IMR-90 (cell line): ENCODE results near the gene ERBB4. TPM values are rescaled to one million over a fixed set of nuclear protein-coding genes. Genes with fewer than 3 reads are reported as not detected.

ENCODE experiments used
- ATAC-seq: fragments of 200-7000 bp; cut with Tn5 transposase; 2 replicates; pipeline ENCODE4 v1.9.1; 2020; ENCODE audit warnings: low read depth, mild to moderate bottlenecking, moderate library complexity
- BruUV-seq: library from RNA; stranded (reverse); fragments of 400-500 nt; replicated peaks from 2 replicates; lab custom pipeline; 2021; lab: Mats Ljungman, UMichigan
- CTCF ChIA-PET: fragments of 300-600 bp; formaldehyde crosslinking; extraction: SDS; loops from one replicate; lab custom pipeline; 2021; ENCODE audit warnings: antibody characterized with exemption; lab: Yijun Ruan, JAX
- POLR2A ChIA-PET: fragments of 300-600 bp; sonication (Branson Sonifier 250); formaldehyde crosslinking; loops from one replicate; lab custom pipeline; 2022; ENCODE audit warnings: antibody characterized with exemption; ENCODE audit not compliant: unreplicated experiment; lab: Charles Lee
- DNase-seq: peaks from one replicate; pipeline ENCODE4 v3.0.0; 2013
- H2AFZ ChIP-seq: replicated peaks from 2 replicates; pipeline ENCODE3; 2013; ENCODE audit warnings: low read length, mild to moderate bottlenecking; ENCODE audit not compliant: poor library complexity
- H2AK5ac ChIP-seq: 2 replicates; pipeline ENCODE4 v1.6.1; 2013; ENCODE audit warnings: low read depth, low read length, inconsistent platforms
- H2AK9ac ChIP-seq: replicated peaks from 2 replicates; pipeline ENCODE3; 2013; ENCODE audit warnings: mild to moderate bottlenecking, low read depth, low read length, moderate library complexity; ENCODE audit not compliant: poor library complexity
- H2BK120ac ChIP-seq: 2 replicates; pipeline ENCODE4 v1.6.1; 2013; ENCODE audit warnings: low read depth, low read length, inconsistent platforms
- H2BK15ac ChIP-seq: 3 replicates; pipeline ENCODE4 v1.6.1; 2013; ENCODE audit warnings: low read depth, low read length, inconsistent platforms
- H2BK20ac ChIP-seq: 2 replicates; pipeline ENCODE4 v1.6.1; 2013; ENCODE audit warnings: low read depth, mild to moderate bottlenecking, inconsistent platforms, low read length, moderate library complexity
- H2BK5ac ChIP-seq: 2 replicates; pipeline ENCODE4 v1.6.1; 2013; ENCODE audit warnings: mild to moderate bottlenecking, low read depth, low read length, inconsistent platforms; ENCODE audit not compliant: poor library complexity, severe bottlenecking
- H3K14ac ChIP-seq: replicated peaks from 2 replicates; pipeline ENCODE4 v1.6.1; 2013; ENCODE audit warnings: low read depth, low read length, inconsistent platforms
- H3K18ac ChIP-seq: 2 replicates; pipeline ENCODE4 v1.6.1; 2013; ENCODE audit warnings: low read depth, low read length, control low read depth
- H3K23ac ChIP-seq: 2 replicates; pipeline ENCODE4 v1.6.1; 2013; ENCODE audit warnings: low read depth, low read length, inconsistent platforms
- H3K27ac ChIP-seq: 2 replicates; pipeline ENCODE4 v1.5.1; 2013; ENCODE audit warnings: mild to moderate bottlenecking, control low read depth, low read length; ENCODE audit not compliant: insufficient read depth
- H3K27me3 ChIP-seq: 2 replicates; pipeline ENCODE4 v1.6.1; 2013; ENCODE audit warnings: low read length; ENCODE audit not compliant: control insufficient read depth, insufficient read depth
- H3K36me3 ChIP-seq: 2 replicates; pipeline ENCODE4 v1.6.1; 2013; ENCODE audit warnings: low read length, mixed read lengths; ENCODE audit not compliant: control insufficient read depth, insufficient read depth
- H3K4ac ChIP-seq: 2 replicates; pipeline ENCODE4 v1.6.1; 2013; ENCODE audit warnings: low read depth, low read length, inconsistent platforms
- H3K4me1 ChIP-seq: 2 replicates; pipeline ENCODE4 v1.6.1; 2013; ENCODE audit warnings: low read length, mixed read lengths; ENCODE audit not compliant: control insufficient read depth, insufficient read depth
- H3K4me2 ChIP-seq: 2 replicates; pipeline ENCODE4 v1.6.1; 2013; ENCODE audit warnings: low read depth, mild to moderate bottlenecking, control low read depth, low read length, moderate library complexity
- H3K4me3 ChIP-seq: 2 replicates; pipeline ENCODE4 v1.5.1; 2013; ENCODE audit warnings: low read depth, mild to moderate bottlenecking, control low read depth, low read length, moderate library complexity; ENCODE audit not compliant: insufficient read depth
- H3K56ac ChIP-seq: 2 replicates; pipeline ENCODE4 v1.6.1; 2013; ENCODE audit warnings: low read length, inconsistent platforms; ENCODE audit not compliant: insufficient read depth; ENCODE audit errors: extremely low read depth
- H3K79me1 ChIP-seq, 2 experiments: 2 replicates each; pipeline ENCODE4 v1.6.1; 2013; ENCODE audit warnings: low read length in 2 of 2, inconsistent platforms in 1 of 2, low read depth in 1 of 2
- H3K9ac ChIP-seq: 2 replicates; pipeline ENCODE4 v1.6.1; 2013; ENCODE audit warnings: low read depth, low read length, control low read depth
- H3K9me1 ChIP-seq: 2 replicates; pipeline ENCODE4 v1.6.1; 2013; ENCODE audit warnings: low read length, inconsistent platforms; ENCODE audit not compliant: insufficient read depth
- H3K9me3 ChIP-seq: 2 replicates; pipeline ENCODE4 v1.6.1; 2013; ENCODE audit warnings: low read length; ENCODE audit not compliant: control insufficient read depth, insufficient read depth
- H4K20me1 ChIP-seq: 2 replicates; pipeline ENCODE4 v1.6.1; 2013; ENCODE audit warnings: low read length, inconsistent platforms; ENCODE audit not compliant: insufficient read depth
- H4K5ac ChIP-seq: 2 replicates; pipeline ENCODE4 v1.6.1; 2013; ENCODE audit warnings: mild to moderate bottlenecking, low read depth, low read length, control low read depth
- H4K8ac ChIP-seq, 2 experiments: 2 replicates each; pipeline ENCODE4 v1.6.1; 2013; ENCODE audit warnings: low read depth in 2 of 2, low read length in 2 of 2, control low read depth in 1 of 2, inconsistent platforms in 1 of 2
- H4K91ac ChIP-seq: 2 replicates; pipeline ENCODE4 v1.6.1; 2013; ENCODE audit warnings: low read depth, low read length, inconsistent platforms; ENCODE audit not compliant: insufficient read depth
- CHD1 ChIP-seq: IDR thresholded peaks from 2 replicates; pipeline ENCODE4 v1.6.1; 2012; ENCODE audit warnings: low read depth, low read length, improper control_type of control experiment
- CTCF ChIP-seq: conservative IDR thresholded peaks from 2 replicates; pipeline ENCODE4 v1.5.1; 2012; ENCODE audit warnings: mild to moderate bottlenecking, low read depth, low read length, improper control_type of control experiment
- ELK1 ChIP-seq: fragments of 150-350 bp; IDR thresholded peaks from 2 replicates; pipeline ENCODE4 v1.6.1; 2016; ENCODE audit warnings: low read depth, mild to moderate bottlenecking, low read length, moderate library complexity, borderline replicate concordance
- MAFK ChIP-seq: IDR thresholded peaks from 2 replicates; pipeline ENCODE4 v1.6.1; 2012; ENCODE audit warnings: low read depth, low read length, improper control_type of control experiment
- RCOR1 ChIP-seq: IDR thresholded peaks from 2 replicates; pipeline ENCODE4 v1.6.1; 2012; ENCODE audit warnings: mild to moderate bottlenecking, low read length, improper control_type of control experiment; ENCODE audit not compliant: insufficient replicate concordance
- RFX5 ChIP-seq: IDR thresholded peaks from 2 replicates; pipeline ENCODE4 v1.8.0; 2012; ENCODE audit warnings: low read depth, mild to moderate bottlenecking, low read length, moderate library complexity
- SMC3 ChIP-seq: fragments of 150-350 bp; IDR thresholded peaks from 2 replicates; pipeline ENCODE4 v1.6.1; 2016; ENCODE audit warnings: low read depth, mild to moderate bottlenecking, antibody characterized with exemption, low read length, moderate library complexity
- USF2 ChIP-seq: fragments of 150-350 bp; IDR thresholded peaks from 2 replicates; pipeline ENCODE4 v1.6.1; 2017; ENCODE audit warnings: mild to moderate bottlenecking, antibody characterized with exemption, low read length, low read depth
- WGBS, 2 experiments: methylation state at CpG; one replicate each; pipeline versions ENCODE4 v1.1.5 to v1.1.7; 2013; ENCODE audit warnings: missing lambda C conversion rate in 2 of 2; ENCODE audit not compliant: insufficient read length in 1 of 2; ENCODE audit errors: extremely low coverage in 2 of 2; 5-methylcytosine and 5-hydroxymethylcytosine counted together
- dilution Hi-C: fragments of 300-500 bp; cut with HindIII; formaldehyde crosslinking; loops from one replicate; pipeline ENCODE4 v1.14.3; 2018; ENCODE audit warnings: low sequenced_read_pairs; ENCODE audit not compliant: unreplicated experiment
- in situ Hi-C: fragments of 300-500 bp; cut with MboI; formaldehyde crosslinking; loops from 3 replicates; pipeline ENCODE4 v1.14.3; 2019; ENCODE audit warnings: low sequenced_read_pairs, inconsistent platforms, mixed read lengths
- intact Hi-C: fragments of 100-400 bp; cut with micrococcal nuclease; formaldehyde crosslinking; loops from 2 replicates; pipeline ENCODE4 v1.10.0; 2022
- polyA plus RNA-seq, 3 experiments: library from polyadenylated mRNA; depleted of rRNA; stranded (reverse); fragments of >200 nt; gene quantifications; 2 replicates each; pipeline ENCODE4 v1.2.3, GENCODE V29; 2012; ENCODE audit warnings: low replicate concordance in 1 of 3
- total RNA-seq: library from RNA; depleted of rRNA; stranded (reverse); fragments of >200 nt; gene quantifications from 2 replicates; pipeline ENCODE4 v1.2.3, GENCODE V29; 2012

Gene ERBB4
- total and polyA plus RNA-seq, 2 of the 4 experiments (the other 2 are of a cell fraction), result not detected

GRCh38 chr2:212546669-212547068 lies 8.1 kb upstream of the ERBB4 start:
- Histone ChIP-seq H4K91ac (no peak overlapping the region), H3K4me1 (no peaks in the 10 kb centered on the region), H2AK5ac (no peak overlapping the region), H4K20me1 (no peaks in the 10 kb centered on the region), H3K27ac (no peak overlapping the region), H3K9me3 (no peaks in the 10 kb centered on the region), H3K4me2 (no peak overlapping the region), H3K14ac (no peak overlapping the region), H2BK5ac (no peak overlapping the region), H2BK120ac (no peak overlapping the region), H3K79me1 (no peaks in the 10 kb centered on the region), H2AFZ (no peak overlapping the region), H3K36me3 (no peaks in the 10 kb centered on the region), H3K9me1 (no peaks in the 10 kb centered on the region), H2BK20ac (no peak overlapping the region), H3K9ac (no peak overlapping the region), H4K5ac (no peak overlapping the region), H2BK15ac (no peak overlapping the region), H2AK9ac (no peak overlapping the region), H3K27me3 (no peaks in the 10 kb centered on the region; the same call in 1 of the 2 replicates), H3K4ac (no peak overlapping the region), H4K8ac (no peak overlapping the region), H3K56ac (no peak overlapping the region), H3K18ac (no peak overlapping the region), H3K4me3 (no peak overlapping the region), H3K23ac (no peak overlapping the region)
- TF ChIP-seq SMC3 (no peak), ELK1 (no peak), CTCF (no peak), RCOR1 (no peak), MAFK (no peak), RFX5 (no peak), USF2 (no peak), CHD1 (no peak)
- CTCF ChIA-PET, result no interaction called here
- intact Hi-C loops (no loop called here), in situ Hi-C loops (no loop called here), dilution Hi-C loops (no loop called here)
- WGBS, 2 experiments, result no CpG with 5 or more reads among the region's 1 CpG
- POLR2A ChIA-PET, result no interaction called here
- BruUV-seq, result no TSS peak
- DNase-seq (no peak), ATAC-seq (no peak)
